NCI-H2196 (cell line): ENCODE results near the gene HIBCH.

ENCODE experiments used
- DNase-seq: peaks from one replicate; lab custom pipeline; 2025; ENCODE audit not compliant: unreplicated experiment; lab: John Stamatoyannopoulos, UW

The HIBCH gene, protein sequence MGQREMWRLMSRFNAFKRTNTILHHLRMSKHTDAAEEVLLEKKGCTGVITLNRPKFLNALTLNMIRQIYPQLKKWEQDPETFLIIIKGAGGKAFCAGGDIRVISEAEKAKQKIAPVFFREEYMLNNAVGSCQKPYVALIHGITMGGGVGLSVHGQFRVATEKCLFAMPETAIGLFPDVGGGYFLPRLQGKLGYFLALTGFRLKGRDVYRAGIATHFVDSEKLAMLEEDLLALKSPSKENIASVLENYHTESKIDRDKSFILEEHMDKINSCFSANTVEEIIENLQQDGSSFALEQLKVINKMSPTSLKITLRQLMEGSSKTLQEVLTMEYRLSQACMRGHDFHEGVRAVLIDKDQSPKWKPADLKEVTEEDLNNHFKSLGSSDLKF

DNA sequence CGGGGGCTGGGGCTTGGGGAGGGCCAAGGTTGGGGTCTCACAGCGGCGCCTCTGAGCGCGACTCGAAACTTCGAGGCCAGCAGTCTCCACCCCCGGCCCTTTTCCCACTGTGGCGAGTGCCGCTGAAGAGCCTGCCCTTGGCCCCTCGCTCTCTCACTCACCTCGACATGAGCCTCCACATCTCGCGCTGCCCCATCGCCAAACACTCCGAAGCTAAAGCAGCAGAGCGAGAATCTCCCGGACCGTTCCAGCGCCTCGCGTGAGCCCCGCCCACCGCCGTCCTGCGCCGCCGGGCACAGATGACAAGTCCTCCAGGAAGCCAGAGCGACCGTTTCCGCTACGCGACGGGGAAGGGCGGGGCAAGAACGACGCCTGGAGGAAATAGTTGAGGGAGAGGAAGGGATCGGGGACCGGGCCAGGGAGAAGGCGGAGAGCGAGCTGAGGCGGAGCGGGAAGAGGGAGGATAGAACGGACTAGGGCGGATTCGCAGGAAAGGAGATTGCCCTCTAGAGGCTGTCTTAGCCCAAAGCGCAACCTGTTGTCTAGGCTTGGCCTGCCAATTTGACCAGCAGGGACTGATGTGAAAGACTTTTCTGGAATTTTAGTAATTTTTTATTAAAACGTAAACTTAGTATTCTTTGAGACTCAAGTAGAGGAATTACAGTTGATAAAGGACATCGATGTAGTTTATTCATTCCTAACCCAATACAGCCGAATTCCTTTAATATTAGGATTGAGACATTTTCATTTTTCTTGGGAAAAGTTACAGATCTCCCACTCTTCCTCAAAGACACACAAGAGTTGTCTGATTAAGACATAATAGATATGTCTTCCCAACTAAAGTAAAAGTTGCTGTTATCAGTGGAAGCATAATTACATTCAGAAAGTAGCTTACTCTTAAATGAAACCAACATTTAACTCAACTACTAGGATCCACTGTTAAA, at the start of gene HIBCH:
Gene HIBCH (minus strand): TSS at position 272 of the 944 bp plus-strand sequence. CDS start 76 bp downstream, at position 196.
- peak; percentile 97 for DNase-seq

DNA sequence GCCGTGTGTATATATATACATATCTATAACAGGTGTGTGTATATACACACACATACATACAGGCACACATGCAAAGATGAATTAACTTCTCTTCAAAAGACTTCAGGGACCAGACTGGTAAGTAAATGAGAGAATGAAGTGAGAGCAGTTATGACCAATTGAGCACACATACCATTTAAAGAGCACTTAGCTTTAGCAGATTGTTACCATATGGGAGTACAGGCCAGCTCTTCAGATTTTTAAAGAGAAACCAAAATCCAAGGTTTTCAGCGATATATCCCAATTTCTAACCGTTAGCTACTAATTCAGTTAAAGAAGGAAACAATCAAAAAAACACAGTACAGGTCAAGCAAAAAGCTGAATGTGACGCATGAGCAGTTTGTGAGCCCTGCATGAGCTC, 47.5 kb upstream of the HIBCH start:
- DNase-seq = no peak

DNA sequence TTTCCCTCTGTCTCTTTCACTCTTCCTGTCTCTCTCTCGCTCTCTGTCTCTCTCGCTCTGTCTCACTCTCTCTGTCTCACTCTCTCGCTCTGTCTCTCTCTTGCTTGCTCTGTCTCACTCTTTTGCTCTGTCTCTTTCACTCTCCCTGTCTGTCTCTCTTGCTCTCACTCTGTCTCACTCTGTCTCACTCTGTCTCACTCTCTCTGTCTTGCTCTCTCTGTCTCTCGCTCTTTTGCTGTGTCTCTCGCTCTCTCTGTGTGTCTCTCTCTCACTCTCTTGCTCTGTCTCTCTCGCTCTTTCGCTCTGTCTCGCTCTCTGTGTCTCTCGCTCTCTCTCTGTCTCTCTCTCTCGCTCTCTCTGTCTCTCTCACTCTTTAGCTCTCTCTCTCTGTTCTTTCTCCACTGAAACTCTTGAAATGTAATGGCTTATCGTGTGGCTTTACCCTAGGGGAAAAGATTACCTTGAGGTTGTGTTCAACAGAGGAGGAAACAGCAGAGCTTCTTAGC, 46.7 kb upstream of the HIBCH start:
- DNase-seq = no peak

DNA sequence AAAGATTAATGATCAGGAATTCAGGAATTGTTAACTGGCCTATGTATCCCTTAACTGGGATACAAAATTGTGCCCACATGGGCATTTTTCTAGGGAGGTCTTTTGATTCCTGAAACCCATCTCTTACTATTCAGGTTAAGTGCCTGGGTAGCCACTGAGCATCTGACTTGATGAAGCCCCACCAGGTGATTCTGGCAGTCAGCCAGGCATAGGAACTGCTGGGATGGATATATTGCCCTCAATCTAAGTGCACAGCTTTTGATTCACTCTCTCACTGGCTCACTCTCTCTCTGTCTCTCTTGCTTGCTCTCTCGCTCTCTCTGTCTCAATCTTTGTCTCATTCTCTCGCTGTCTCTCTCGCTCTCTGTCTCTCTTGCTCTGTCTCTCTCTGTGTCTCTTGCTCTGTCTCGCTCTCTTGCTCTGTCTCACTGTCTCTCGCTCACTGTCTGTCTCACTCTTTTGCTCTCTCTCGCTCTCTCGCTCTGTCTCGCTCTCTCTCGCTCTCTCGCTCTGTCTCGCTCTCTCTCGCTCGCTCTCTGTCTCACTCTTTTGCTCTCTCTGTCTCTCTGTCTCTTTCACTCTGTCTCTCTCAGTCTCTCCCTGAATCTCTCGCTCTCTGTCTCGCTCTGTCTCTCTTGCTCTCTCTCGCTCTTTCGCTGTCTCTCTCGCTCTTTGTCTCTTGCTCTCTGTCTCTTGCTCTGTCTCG, 46.0 kb upstream of the HIBCH start:
- no peak for DNase-seq

DNA sequence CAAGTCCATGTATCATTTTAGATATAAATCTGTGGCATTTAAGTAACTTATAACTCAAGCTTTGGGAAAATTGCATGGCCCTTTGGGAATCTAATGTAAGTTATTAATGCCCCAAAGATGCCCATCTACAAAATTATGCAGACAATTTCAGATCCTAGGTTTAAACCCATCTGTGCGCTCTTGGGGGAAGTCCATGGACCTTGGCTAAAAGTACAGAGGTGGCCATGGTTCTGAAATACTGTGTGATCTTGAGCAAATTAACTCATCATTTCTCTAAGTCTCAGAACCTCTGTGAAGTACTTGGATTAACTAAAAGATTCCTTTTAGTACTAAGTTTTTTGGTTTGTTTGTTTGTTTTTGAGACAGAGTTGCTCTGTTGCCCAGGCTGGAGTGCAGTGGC, 43.3 kb upstream of the HIBCH start:
- DNase-seq = no peak

DNA sequence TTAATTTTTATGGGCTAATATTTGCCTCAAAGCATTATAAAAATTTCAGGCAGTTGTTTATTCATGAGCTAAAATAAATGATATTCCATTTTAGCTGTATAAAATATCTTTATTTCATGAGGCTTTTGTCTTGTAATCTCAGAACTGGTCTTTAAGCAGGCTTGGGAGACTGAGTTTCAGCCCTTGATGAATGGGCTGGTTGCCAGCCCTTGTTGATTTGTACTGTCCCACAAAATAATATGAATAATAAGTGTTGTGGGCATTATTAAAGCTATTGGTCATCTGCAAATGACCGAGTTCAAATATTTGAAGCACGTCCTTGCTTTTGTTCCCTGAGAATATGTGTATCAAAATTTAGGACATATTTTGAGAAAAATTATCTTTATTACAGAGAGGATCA, 41.9 kb upstream of the HIBCH start:
- DNase-seq = no peak

DNA sequence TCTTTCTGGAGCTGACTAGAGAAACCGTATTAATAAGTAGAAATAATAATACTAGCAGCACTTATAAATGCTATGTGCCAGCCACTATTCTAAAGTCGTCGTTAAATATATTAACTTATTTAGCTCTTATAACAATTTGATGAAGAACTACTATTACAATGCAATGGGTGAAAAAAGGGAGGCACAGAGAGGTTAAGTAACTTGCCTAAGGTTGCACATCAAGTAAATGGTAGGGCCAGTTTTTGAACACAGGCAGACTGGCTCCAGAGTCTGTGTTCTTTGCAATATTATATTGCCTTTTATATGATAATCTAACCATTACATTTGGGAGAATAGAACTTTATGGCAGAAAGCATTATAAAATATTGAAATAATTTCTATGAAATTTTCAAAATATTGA, 41.3 kb upstream of the HIBCH start:
- DNase-seq = no peak

DNA sequence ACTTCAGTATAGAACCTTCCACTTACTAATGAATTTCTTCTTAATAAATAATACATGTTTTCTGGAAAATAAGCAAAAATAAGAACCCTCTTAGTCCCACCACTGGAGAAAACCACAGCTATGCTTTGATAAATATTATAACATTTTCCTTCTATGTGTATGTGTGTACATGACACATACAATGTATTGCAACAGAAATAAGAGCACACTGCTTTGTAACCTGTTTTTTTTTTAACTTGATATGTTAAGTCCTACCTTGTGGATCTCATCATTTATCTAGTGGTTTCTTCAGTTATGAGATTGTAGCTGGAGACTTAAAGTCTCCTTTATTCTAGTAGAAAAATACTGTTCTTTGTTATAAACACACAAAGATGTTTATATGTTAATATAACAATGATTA, 40.9 kb upstream of the HIBCH start:
- no peak for DNase-seq

DNA sequence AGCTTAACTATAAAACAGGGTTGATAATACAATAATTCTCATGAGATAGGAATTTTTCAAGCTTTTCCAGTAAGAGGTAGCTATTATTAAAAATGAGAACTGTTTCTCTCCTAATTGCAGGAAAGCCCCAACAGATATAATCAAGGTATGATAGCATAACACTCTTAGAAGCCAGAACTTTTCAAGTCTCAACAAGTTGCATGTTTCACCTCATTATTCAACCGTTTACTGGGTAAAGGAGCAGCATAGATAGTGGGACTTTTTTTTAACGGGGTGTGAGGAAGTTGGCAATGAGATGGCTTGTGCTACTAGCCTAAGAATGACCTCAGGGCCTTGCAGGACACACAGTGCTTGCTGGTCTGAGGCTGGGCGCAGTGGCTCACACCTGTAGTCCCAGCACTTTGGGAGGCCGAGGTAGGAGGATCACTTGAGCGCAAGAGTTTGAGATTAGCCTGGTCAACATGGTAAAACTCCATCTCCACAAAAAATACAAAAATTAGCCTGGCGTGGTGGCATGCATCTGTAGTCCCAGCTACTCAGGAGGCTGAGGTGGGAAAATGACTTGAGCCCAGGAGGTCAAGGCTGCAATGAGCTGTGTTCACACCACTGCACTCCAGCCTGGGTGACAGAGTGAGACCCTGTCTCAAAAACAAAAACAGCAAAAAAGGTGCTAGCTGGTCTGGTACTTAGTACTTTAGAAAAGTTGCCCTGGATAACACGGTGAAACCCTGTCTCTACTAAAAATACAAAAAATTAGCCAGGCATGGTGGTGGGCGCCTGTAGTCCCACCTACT, 39.2 kb upstream of the HIBCH start:
- DNase-seq = peak; percentile 29

DNA sequence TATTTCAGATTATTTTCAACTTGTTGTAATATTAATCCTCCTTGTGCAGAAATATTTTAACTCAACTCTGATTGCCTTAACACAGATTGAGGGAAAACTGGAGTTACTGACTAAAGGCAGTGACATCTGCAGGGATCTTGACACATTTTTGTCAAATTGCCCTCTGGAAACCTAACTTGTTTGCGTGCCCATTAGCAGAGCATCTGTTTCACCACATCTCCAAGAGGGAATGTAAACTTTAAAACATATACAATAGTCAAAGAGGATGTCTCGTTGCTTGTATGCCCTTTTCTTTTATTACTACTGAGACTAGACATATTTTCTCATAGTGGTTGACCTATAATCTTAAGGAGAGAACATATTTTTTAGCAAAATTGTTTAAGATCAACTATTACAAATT, 38.0 kb upstream of the HIBCH start:
- DNase-seq = no peak

DNA sequence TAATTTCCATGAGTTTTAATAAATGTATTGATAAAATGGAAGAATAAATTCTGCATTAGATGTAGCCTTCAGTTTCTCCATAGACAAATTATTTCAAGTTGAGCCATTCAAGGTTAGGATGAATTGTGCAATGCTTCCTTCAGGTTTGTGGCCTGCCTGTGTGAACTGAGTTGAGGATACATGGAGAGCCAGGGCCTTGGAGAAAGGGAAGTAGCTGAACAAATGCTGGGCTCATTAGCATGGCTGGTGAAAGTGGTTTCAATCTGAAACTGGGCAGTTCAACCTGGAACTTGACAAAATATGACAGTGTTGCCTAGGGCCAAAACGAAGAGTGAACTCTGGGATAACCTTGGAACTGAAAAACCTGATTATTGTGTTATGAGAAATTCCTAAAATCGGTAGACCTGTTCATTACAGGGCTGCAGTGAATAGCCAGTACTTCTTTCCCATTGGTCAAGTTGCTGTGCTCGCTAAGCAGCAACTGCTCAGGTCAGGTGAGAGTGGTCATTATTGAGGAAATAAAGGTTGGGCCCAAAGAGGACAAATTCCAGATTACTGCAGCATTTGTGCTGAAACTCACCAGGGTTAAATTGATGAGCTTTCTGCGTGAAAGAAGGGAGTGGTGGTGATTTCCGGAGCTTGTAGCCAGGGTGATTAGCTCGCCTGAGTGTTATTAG, 36.5 kb upstream of the HIBCH start:
- DNase-seq = no peak

DNA sequence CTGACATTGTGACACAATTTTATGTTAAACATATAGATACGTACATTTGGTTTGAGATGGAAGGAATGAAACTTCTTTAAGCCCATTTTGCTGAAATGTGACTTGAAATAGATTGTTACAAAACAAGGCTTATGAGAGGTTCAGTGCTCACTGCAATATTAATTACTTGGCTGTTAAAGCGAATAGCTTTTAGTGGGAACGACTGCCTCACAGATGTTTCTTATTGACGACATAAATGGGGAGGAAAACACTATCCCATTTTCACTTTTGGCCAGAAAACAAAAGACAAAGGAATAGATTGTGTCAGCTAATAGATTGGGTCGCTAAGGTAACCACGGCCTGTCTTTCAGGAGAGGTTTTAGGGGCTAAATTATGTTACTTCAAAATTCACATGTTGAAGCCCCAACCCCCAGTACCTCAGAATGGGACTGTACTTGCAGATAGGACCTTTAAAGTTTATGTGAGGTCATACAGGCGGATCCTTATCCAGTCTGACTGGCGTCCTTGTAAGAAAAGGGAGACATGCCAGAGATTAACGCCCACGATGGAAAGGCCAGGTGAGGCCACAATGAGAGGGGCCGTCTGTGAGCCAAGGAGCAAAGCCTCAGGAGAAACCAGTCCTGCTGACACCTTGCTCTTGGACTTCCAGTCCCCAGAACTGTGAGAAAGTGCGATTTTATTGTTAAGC, 34.5 kb upstream of the HIBCH start:
- DNase-seq = no peak

DNA sequence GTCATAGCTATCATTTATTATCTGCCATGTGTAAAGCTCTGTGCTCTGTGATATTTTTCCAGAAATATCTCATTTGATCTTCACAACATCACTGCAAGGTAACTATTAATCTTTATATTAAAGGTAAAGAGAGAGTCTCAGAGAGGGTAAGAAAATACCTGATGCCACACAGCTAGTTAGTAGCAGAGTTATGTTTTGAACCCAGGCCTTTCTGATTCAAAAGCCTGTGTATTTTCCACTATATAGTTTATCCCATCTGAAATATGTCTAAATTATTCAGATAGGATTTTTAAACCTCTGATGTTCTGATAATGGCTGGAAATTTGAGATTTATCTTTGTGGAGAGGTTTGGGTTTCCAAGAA, 33.9 kb upstream of the HIBCH start:
- DNase-seq = no peak

DNA sequence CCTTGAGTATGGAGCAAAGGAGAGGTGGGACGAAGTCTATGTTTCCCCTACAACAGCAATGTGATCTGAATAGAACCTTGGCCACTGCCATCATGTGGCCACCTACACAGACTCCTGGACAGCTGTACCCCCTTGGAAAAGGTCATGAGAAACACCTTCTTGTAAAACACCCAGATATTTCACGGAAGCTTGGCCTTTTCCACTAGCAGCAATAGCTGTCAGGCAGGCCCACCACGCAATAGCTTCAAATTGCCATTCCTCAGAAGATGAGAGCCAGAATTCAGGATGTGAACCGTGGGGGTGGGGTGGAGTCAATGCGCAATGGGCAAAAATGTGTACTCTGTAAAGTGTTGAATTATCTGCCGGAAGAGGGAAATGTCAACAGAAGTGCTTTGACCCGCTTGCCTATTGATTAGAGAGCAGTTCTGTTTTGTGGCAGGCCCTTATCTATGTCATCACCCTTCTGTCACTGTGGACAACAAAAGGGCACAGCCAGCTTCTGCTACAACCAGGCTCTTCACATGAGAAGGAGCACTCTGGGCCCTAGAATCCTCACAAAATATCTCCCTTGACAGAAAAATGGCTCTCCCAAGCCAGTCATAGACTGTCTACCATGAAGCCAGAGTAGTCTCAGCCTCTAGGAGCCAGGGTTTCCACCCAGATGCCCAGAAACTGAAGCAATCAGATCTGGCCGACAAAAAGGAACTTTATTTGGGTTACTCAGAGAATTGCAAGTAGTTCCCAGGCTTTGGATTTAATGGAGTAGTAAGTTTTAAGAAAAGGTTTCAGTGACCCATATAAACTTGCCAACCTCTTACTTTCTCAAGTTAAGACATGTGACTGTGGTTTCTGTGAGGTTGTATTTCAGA, 33.3 kb upstream of the HIBCH start:
- DNase-seq = no peak

DNA sequence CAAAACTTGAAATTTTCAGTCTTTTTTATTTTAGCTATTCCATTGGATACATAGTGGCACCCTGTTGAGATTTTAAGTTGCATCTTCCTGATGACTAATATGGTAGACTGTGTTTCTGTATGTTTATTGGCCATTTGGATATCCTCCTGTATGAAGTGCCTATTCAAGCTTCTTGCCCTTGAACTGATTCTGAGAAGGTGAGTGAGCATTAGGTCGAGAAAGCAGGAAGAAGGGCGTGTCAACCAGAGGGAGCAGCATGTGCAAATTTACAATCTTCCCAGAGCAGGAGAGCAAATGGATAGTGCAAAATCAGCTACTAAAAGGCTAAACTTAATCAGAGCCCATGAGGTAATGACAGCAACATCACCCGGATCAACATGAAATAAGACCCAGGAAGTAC, 32.3 kb upstream of the HIBCH start:
- no peak for DNase-seq

DNA sequence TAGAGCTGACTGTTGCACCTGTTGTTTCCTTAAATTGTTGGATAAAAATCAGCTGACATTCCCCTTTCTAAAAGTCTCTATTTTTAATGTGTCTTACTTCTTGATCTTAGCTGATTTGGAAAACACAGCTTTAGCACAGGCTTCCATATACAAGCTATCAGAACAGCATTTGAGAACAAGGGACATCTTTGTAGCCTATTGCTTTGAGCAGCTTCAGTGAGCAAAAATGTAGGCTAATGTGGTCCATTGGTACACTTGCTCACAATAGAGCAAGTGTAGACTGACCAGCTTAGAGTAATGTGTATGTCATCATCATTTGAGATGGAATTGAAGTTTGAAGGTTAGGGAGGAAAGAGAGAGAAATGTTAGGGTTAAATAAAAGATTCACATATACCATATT, 30.7 kb upstream of the HIBCH start:
- DNase-seq = no peak

DNA sequence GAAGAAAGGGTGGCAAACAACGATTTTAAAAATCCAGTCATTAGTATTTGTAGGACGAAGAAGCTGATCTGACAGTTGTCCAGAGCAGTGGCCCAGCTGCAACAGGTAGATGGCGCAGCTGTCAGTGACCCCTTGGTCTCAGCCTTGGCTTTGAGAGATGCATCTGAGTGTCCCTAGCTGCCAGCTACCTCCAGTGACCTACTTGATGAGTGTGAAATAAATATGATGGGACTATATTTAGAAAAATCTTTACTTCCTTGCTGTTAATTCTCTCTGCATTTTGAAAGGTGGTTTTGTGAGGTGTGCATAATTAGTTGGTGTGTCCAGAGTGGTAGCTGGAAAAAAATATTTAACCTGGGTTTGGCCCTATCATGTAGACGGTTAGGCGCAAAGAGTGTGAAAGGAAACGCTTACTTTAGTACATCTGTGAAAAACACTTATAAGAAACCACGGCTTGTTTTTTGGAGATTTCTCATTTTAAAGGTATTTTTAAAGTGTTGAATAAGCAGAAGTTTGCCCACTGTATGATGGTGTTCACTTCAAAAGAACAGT, 24.7 kb upstream of the HIBCH start:
- DNase-seq = peak; percentile 46
